ENCODE results near the gene TMOD3.
A peak's percentile ranks its signal among the peaks of the same experiment; 100 is the strongest.

Gene TMOD3

DNA sequence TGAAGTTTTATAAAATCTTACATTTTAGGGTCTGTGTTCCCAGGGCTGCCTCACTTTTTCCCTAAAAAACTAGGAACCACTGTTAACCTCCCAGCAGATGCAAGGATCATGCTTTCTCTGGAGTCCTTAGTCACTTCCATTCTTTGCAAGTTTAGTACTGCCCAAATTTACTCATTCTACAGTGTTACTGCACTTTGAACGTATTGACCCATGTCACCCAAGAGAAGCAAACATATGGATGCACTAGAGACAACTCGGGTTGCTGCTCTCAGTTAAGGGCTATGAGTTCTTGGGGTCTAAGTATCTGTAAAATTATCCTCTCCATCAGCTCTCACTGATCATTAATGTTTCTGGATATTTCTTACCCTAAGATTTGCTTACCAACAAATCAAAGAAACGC lies 83.1 kb downstream of the TMOD3 start:
- no peak for ATAC-seq

GRCh38 chr15:51917493-51917892 lies 88.0 kb downstream of the TMOD3 start:
- ATAC-seq: no peak

DNA sequence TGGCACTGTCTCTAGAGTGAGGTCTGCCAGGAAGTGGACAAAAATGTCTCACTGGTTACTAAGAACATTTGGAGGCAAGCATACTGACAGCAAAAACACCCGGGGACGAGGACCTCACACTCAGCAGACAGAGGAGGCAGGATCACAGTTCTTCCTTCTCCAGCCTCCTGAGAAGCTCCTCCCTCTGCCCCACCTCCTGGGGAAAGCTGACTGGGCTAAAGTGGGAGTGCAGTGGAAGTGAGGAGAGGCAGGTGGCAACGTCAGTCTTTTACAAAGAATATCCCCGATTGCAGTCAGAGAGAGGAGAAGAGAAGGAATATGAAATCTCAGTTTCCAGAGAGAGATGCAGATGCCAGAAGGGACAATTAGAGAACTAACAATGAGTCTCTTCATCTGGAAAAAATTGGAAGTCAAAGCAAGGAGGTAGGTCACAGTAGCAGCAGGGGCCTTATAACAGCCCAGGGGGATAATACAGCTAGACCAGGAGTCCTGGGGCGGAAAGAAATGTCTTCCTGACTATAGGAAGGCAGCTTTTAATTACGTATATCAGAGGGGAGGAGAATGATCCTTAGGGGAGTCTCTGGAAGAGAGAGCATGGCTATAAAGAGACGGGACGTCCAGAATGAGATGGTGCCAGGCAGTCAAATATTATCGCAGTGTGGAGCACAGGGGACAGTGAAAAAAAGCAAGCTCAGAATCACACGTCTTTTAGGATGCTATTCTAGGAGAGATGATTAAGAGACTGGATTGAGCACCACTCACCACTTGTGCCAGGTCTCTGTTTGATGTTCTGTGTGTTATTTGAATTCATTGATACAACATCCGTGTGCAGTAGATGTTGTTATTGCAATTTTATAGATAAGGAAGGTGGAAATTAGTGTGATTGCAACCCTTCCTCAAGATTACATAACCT lies 95.0 kb downstream of the TMOD3 start:
- ATAC-seq: no peak

DNA sequence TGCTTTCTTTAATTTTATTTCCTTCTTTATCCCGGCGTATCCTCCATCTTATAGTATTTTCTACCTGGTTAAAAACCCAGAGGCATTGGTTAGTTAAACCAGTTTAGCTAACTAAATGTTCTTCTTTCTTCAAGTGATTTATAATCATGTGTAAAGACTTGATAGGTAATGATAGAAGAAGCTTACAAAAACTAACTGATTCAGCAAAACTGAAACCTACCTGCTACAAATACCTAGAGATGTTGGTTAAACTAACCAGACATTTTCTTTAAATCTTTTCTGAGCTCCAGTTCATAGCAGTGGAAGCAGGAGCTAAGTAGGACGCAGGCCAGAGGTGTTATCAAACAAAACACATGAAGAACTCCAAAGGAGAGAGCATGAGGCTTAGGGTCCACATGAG lies 97.4 kb downstream of the TMOD3 start:
- ATAC-seq: no peak

- no peak for ATAC-seq
These were observed 101.6 kb downstream of the TMOD3 start for GRCh38 chr15:51931016-51931415.

DNA sequence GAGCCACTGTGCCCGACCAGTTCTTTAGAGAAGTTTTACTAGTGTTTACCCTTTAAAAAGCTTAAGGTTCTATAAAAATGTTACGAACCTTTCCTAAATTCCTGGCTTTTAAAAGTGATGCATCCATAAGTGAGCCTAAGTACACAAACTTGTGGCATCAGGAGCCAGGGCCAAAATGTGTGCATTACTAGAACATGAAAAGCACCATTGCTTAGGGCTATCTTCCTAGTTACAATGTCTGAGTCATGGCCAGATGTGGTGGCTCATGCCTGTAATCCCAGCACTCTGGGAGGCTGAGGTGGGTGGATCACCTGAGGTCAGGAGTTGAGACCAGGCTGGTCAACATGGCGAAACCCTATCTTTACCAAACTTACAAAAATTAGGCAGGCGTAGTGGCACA lies 102.2 kb downstream of the TMOD3 start:
- ATAC-seq: no peak

- no peak for ATAC-seq
These were observed 102.7 kb downstream of the TMOD3 start for GRCh38 chr15:51932161-51932560.

DNA sequence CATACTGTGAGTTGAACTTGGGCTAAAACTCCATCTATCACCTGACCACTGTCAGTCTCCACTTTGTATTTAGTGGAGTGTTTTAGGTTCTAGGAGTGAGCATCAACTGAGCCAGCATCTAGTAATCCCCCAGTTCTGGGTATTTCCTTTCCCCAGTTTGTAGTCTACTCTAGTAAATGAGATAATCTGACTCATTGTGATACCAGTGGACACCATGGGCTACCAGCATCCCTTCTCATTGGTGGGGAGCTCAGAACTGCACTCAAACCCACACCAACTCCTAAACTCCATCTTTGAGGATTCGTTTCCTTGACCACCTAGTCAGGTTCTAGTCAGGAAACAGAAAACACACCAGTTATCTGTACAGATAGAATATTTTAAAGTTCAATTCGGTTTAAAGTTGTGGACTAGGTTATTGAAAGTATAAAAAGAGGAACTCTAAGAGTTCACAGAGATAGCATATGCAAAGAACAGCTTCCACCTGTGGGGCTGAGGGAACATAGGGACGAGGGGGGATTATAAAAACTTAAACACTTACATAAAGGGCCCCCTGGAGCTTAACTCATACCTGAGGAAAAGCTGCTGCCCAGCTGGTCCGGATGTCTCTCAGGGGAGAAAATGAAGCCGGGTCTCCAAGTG lies 106.1 kb downstream of the TMOD3 start:
- peak; percentile 38 to 64 for ATAC-seq

- ATAC-seq: no peak
These were observed 106.6 kb downstream of the TMOD3 start for GRCh38 chr15:51936105-51936478.

GRCh38 chr15:51938286-51938685 lies 108.8 kb downstream of the TMOD3 start:
- ATAC-seq: no peak

GRCh38 chr15:51939216-51939615 lies 109.8 kb downstream of the TMOD3 start:
- ATAC-seq: no peak

DNA sequence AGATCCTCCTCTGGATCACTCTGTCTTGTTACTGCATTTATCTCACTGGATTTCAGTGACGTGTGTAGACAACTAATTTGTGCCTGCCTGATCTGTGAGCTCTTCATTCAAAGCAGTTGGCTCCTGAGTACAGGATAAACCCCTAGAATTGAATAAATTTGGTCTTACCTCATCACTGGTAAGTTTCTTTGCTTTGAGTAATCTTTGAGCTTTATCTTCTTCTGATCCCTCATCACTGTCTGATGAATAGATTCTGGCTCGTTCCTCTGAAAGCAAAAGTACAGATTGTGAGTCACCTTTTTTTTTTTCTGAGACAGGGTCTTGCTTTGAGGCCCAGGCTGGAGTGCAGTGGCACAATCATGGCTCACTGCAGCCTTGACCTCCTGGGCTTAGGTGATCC lies 117.7 kb downstream of the TMOD3 start:
- ATAC-seq: peak; percentile 63 to 84

DNA sequence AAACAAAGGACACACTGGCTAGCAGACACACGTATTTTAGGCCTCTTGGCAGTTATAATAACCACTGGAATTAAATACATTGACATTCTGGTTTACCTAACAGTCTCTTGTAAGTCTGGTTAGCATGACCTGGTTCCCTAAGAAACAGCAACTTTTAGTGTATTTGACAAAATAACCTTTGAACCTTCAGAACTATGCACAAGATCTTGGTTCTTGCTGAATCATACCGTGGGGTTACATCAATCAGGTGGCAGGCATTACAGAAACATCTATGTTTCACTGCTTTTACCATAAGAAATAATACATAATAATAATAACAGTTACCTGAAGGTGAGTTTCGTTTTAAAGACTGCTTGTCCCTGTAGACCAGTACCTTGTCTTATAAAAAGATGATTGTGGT lies 123.4 kb downstream of the TMOD3 start:
- ATAC-seq: no peak

GRCh38 chr15:51955504-51955903 lies 126.1 kb downstream of the TMOD3 start:
- ATAC-seq: no peak

All from activated CD4-positive, CD25-positive, alpha-beta regulatory T cell treated with anti-CD3 and anti-CD28 coated beads, Interleukin-2, amount 50 U/mL, for 24 hours (primary cell).